Sigmoid colon (tissue), 7 donors: ENCODE results near the gene SMPDL3A. TPM values are rescaled to one million over a fixed set of nuclear protein-coding genes. Genes with fewer than 3 reads are reported as not detected.

Experiments
- DNase-seq: peaks from one replicate; pipeline ENCODE4 v3.0.0-alpha.2; 2019
- H3K27ac ChIP-seq, 4 donors: fragments of 200-600 bp; sonication (generic); one replicate each; pipeline ENCODE4 v1.5.1; 2016 to 2019; ENCODE audit warnings: mild to moderate bottlenecking in 1 of 4
- H3K27me3 ChIP-seq, 3 donors: fragments of 200-600 bp; sonication (generic); one replicate each; pipeline ENCODE4 v1.5.1; 2019; ENCODE audit warnings: mild to moderate bottlenecking in 1 of 3
- H3K36me3 ChIP-seq, 4 donors: fragments of 200-600 bp; sonication (generic); one replicate each; pipeline ENCODE4 v1.5.1; 2016 to 2019
- H3K4me1 ChIP-seq, 4 donors: fragments of 200-600 bp; sonication (generic); one replicate each; pipeline ENCODE4 v1.5.1; 2017 to 2019
- H3K4me3 ChIP-seq, 4 donors: fragments of 200-600 bp; sonication (generic); one replicate each; pipeline ENCODE4 v1.5.1; 2017 to 2019; ENCODE audit warnings: mild to moderate bottlenecking in 2 of 4, moderate library complexity in 1 of 4
- H3K9me3 ChIP-seq, 4 donors: fragments of 200-600 bp in 3 of 4; sonication (generic) in 3 of 4; one replicate each; pipeline versions ENCODE4 v1.5.1 to v1.6.1; 2013 to 2019
- CTCF ChIP-seq, 4 experiments: fragments of 450-650 bp in 3 of 4; fragments of 200-600 bp in 1 of 4; IDR thresholded peaks; one replicate each; pipeline ENCODE4 v1.5.1; 2016 to 2019; ENCODE audit warnings: antibody characterized with exemption in 4 of 4, mild to moderate bottlenecking in 3 of 4, moderate library complexity in 2 of 4
- EP300 ChIP-seq, 4 donors: sonication (generic); formaldehyde crosslinking; IDR thresholded peaks; one replicate each; pipeline ENCODE4 v1.6.1; 2017; ENCODE audit warnings: antibody characterized with exemption in 4 of 4
- POLR2A ChIP-seq, 2 donors: fragments of 450-650 bp; IDR thresholded peaks; one replicate each; pipeline ENCODE4 v1.6.1; 2016; ENCODE audit warnings: antibody characterized with exemption in 2 of 2, mild to moderate bottlenecking in 2 of 2, moderate library complexity in 2 of 2
- POLR2AphosphoS5 ChIP-seq, 4 donors: sonication (generic); formaldehyde crosslinking; IDR thresholded peaks; one replicate each; pipeline ENCODE4 v1.6.1; 2017; ENCODE audit warnings: antibody characterized with exemption in 4 of 4
- WGBS, 2 donors: extraction: QIAGEN DNeasy Blood & Tissue Kit; methylation state at CpG; one replicate each; pipeline ENCODE4 v1.1.7; 2013; 5-methylcytosine and 5-hydroxymethylcytosine counted together
- intact Hi-C: fragments of 100-400 bp; cut with DNase I; formaldehyde crosslinking; loops from one replicate; pipeline ENCODE4 v1.15.1; 2023
- polyA plus RNA-seq, 3 donors: library from polyadenylated mRNA; stranded (reverse); fragments of 200-250 nt; gene quantifications; one replicate each; pipeline ENCODE4 v1.2.3, GENCODE V29; 2013
- total RNA-seq, 4 donors: library from RNA; depleted of rRNA; stranded (reverse); fragments of >200 nt; gene quantifications; one replicate each; pipeline ENCODE4 v1.1.0, GENCODE V29; 2016
- donor health status: healthy with polysubstance abuse.
- donor health status: Bipolar disorder and iron deficiency.
- donor health status: healthy.

The SMPDL3A gene
- total and polyA plus RNA-seq, 7 donors = 6.4 to 91.3 (median 11.9) TPM

- TF ChIP-seq POLR2A (IDR thresholded peaks at IDR 0.05) = no peak
- no peak for TF ChIP-seq POLR2AphosphoS5 (IDR thresholded peaks at IDR 0.05)
- Histone ChIP-seq H3K36me3 (no peaks in the 10 kb centered on the region), H3K4me3 (no peak overlapping the region), H3K27ac (no peak overlapping the region), H3K4me1 (no peaks in the 10 kb centered on the region), H3K9me3 (no peaks in the 10 kb centered on the region), H3K27me3 (no peaks in the 10 kb centered on the region)
- intact Hi-C loops = no loop called here
- DNase-seq = no peak
- 87 to 90% methylated on average over 2 of the region's 2 CpGs for WGBS, 2 donors
Measured at GRCh38 chr6:122821095-122821494, 32.0 kb downstream of the SMPDL3A start.

- no peak overlapping the region for H3K4me3 ChIP-seq
- no peaks in the 10 kb centered on the region for H3K36me3 ChIP-seq
- no peaks in the 10 kb centered on the region for H3K27me3 ChIP-seq
- no peak overlapping the region for H3K27ac ChIP-seq
- intact Hi-C loops = no loop called here
- no peak for DNase-seq
- TF ChIP-seq CTCF (IDR thresholded peaks at IDR 0.05) = no peak
- no peak for TF ChIP-seq POLR2A (IDR thresholded peaks at IDR 0.05)
- no peak for TF ChIP-seq POLR2AphosphoS5 (IDR thresholded peaks at IDR 0.05)
- no peaks in the 10 kb centered on the region for H3K4me1 ChIP-seq
- 64 to 81% methylated on average over 5 of the region's 5 CpGs for WGBS, 2 donors
- no peaks in the 10 kb centered on the region for H3K9me3 ChIP-seq
Measured at GRCh38 chr6:122825163-122825562, 36.1 kb downstream of the SMPDL3A start.

- intact Hi-C loops = no loop called here
- Histone ChIP-seq H3K4me1 (no peaks in the 10 kb centered on the region), H3K9me3 (no peaks in the 10 kb centered on the region), H3K27me3 (no peaks in the 10 kb centered on the region), H3K36me3 (no peaks in the 10 kb centered on the region), H3K27ac (no peak overlapping the region), H3K4me3 (no peak overlapping the region)
- WGBS, 2 donors = 89 to 90% methylated on average over 1 of the region's 1 CpG
- TF ChIP-seq EP300 (IDR thresholded peaks at IDR 0.05) (no peak), CTCF (IDR thresholded peaks at IDR 0.05) (no peak), POLR2AphosphoS5 (IDR thresholded peaks at IDR 0.05) (no peak), POLR2A (IDR thresholded peaks at IDR 0.05) (no peak)
- DNase-seq = no peak
Measured at GRCh38 chr6:122829456-122829855, 40.4 kb downstream of the SMPDL3A start.

GRCh38 chr6:122831511-122831910 lies 42.5 kb downstream of the SMPDL3A start:
- Histone ChIP-seq H3K27ac (no peak overlapping the region), H3K36me3 (no peaks in the 10 kb centered on the region), H3K9me3 (no peaks in the 10 kb centered on the region), H3K4me1 (no peaks in the 10 kb centered on the region), H3K27me3 (no peaks in the 10 kb centered on the region), H3K4me3 (no peak overlapping the region)
- intact Hi-C loops = no loop called here
- 23 to 54% methylated on average over 1 of the region's 1 CpG for WGBS, 2 donors
- no peak for DNase-seq
- TF ChIP-seq CTCF (IDR thresholded peaks at IDR 0.05) (no peak), POLR2A (IDR thresholded peaks at IDR 0.05) (no peak), EP300 (IDR thresholded peaks at IDR 0.05) (no peak), POLR2AphosphoS5 (IDR thresholded peaks at IDR 0.05) (no peak)

- Histone ChIP-seq H3K27ac (no peak overlapping the region), H3K4me1 (no peaks in the 10 kb centered on the region), H3K4me3 (no peak overlapping the region), H3K36me3 (no peaks in the 10 kb centered on the region), H3K27me3 (no peaks in the 10 kb centered on the region), H3K9me3 (no peaks in the 10 kb centered on the region)
- TF ChIP-seq CTCF (IDR thresholded peaks at IDR 0.05) = no peak
- no peak for TF ChIP-seq POLR2AphosphoS5 (IDR thresholded peaks at IDR 0.05)
- no peak for TF ChIP-seq EP300 (IDR thresholded peaks at IDR 0.05)
- no peak for TF ChIP-seq POLR2A (IDR thresholded peaks at IDR 0.05)
- intact Hi-C loops = no loop called here
- DNase-seq = no peak
- WGBS, 2 donors = 87 to 89% methylated on average over 3 of the region's 3 CpGs
Measured at GRCh38 chr6:122832459-122832858, 43.4 kb downstream of the SMPDL3A start.
